Central memory CD8-positive, alpha-beta T cell (primary cell): Measurements from ENCODE around the gene ATXN7.

Source experiments
- ATAC-seq: fragments of 150-1000 bp; cut with Tn5 transposase; replicated peaks from 2 replicates; pipeline ENCODE4 v1.10.0; 2022; ENCODE audit warnings: mild to moderate bottlenecking, moderate FRiP score, moderate number of reproducible peaks; ENCODE audit not compliant: poor library complexity, severe bottlenecking; ENCODE audit errors: extremely low read depth
- DNase-seq, 2 donors: peaks; one replicate each; pipeline ENCODE4 v3.0.0; 2021; ENCODE audit warnings: low spot score in 2 of 2
- H3K27ac Mint-ChIP-seq: one replicate; pipeline ENCODE4 v1.8.0; 2022; ENCODE audit warnings: low read depth, mild to moderate bottlenecking, moderate library complexity, mixed read lengths
- H3K27me3 Mint-ChIP-seq: one replicate; pipeline ENCODE4 v1.8.0; 2022; ENCODE audit warnings: mixed read lengths
- H3K36me3 Mint-ChIP-seq: one replicate; pipeline ENCODE4 v1.8.0; 2022; ENCODE audit warnings: mild to moderate bottlenecking, moderate library complexity, mixed read lengths; ENCODE audit not compliant: insufficient read depth
- H3K4me1 Mint-ChIP-seq: one replicate; pipeline ENCODE4 v1.8.0; 2022; ENCODE audit warnings: mixed read lengths
- H3K4me3 Mint-ChIP-seq: one replicate; pipeline ENCODE4 v1.8.0; 2022; ENCODE audit warnings: mild to moderate bottlenecking, moderate library complexity, mixed read lengths
- H3K9me3 Mint-ChIP-seq: one replicate; pipeline ENCODE4 v1.8.0; 2022; ENCODE audit warnings: mixed read lengths

Gene ATXN7

GRCh38 chr3:63980019-63980418, 116.4 kb downstream of the ATXN7 start:
- peak overlapping the region; percentile 88 for H3K27ac Mint-ChIP-seq
- ATAC-seq: no peak
- DNase-seq: no peak
- no peaks in the 10 kb centered on the region for H3K9me3 Mint-ChIP-seq
- peaks cover 47% of the 10 kb centered on the region for H3K36me3 Mint-ChIP-seq
- H3K4me1 Mint-ChIP-seq: peaks cover 80% of the 10 kb centered on the region
- H3K27me3 Mint-ChIP-seq: no peaks in the 10 kb centered on the region
- peak overlapping the region; percentile 83 for H3K4me3 Mint-ChIP-seq

- H3K4me1 Mint-ChIP-seq: peaks cover 82% of the 10 kb centered on the region
- H3K9me3 Mint-ChIP-seq: no peaks in the 10 kb centered on the region
- peaks cover 53% of the 10 kb centered on the region for H3K36me3 Mint-ChIP-seq
- H3K4me3 Mint-ChIP-seq: peak overlapping the region; percentile 83
- peak overlapping the region; percentile 88 for H3K27ac Mint-ChIP-seq
- DNase-seq (no peak), ATAC-seq (no peak)
- no peaks in the 10 kb centered on the region for H3K27me3 Mint-ChIP-seq
Observed at GRCh38 chr3:63980830-63981498, 117.3 kb downstream of the ATXN7 start.

- no peaks in the 10 kb centered on the region for H3K9me3 Mint-ChIP-seq
- peak overlapping the region; percentile 74 for H3K27ac Mint-ChIP-seq
- no peak overlapping the region for H3K4me3 Mint-ChIP-seq
- no peaks in the 10 kb centered on the region for H3K27me3 Mint-ChIP-seq
- H3K4me1 Mint-ChIP-seq: peaks cover 76% of the 10 kb centered on the region
- ATAC-seq (no peak), DNase-seq (no peak)
- H3K36me3 Mint-ChIP-seq: peaks cover 61% of the 10 kb centered on the region
Observed at GRCh38 chr3:63981980-63982379, 118.3 kb downstream of the ATXN7 start.

GRCh38 chr3:63984391-63984790, 120.7 kb downstream of the ATXN7 start:
- DNase-seq (no peak), ATAC-seq (no peak)
- peaks cover 79% of the 10 kb centered on the region for H3K36me3 Mint-ChIP-seq
- peak overlapping the region; percentile 47 for H3K27ac Mint-ChIP-seq
- no peaks in the 10 kb centered on the region for H3K27me3 Mint-ChIP-seq
- H3K4me3 Mint-ChIP-seq: no peak overlapping the region
- no peaks in the 10 kb centered on the region for H3K9me3 Mint-ChIP-seq
- H3K4me1 Mint-ChIP-seq: peaks cover 66% of the 10 kb centered on the region

GRCh38 chr3:63986146-63986545, 122.5 kb downstream of the ATXN7 start:
- no peak overlapping the region for H3K4me3 Mint-ChIP-seq
- H3K27me3 Mint-ChIP-seq: no peaks in the 10 kb centered on the region
- H3K9me3 Mint-ChIP-seq: no peaks in the 10 kb centered on the region
- peak overlapping the region; percentile 78 for H3K27ac Mint-ChIP-seq
- no peak for ATAC-seq
- peaks cover 79% of the 10 kb centered on the region for H3K36me3 Mint-ChIP-seq
- DNase-seq: no peak
- H3K4me1 Mint-ChIP-seq: peaks cover 50% of the 10 kb centered on the region

- H3K4me3 Mint-ChIP-seq: no peak overlapping the region
- DNase-seq (no peak), ATAC-seq (no peak)
- peaks cover 79% of the 10 kb centered on the region for H3K36me3 Mint-ChIP-seq
- peaks cover 52% of the 10 kb centered on the region for H3K4me1 Mint-ChIP-seq
- no peaks in the 10 kb centered on the region for H3K27me3 Mint-ChIP-seq
- peak overlapping the region; percentile 27 for H3K27ac Mint-ChIP-seq
- H3K9me3 Mint-ChIP-seq: no peaks in the 10 kb centered on the region
Observed at GRCh38 chr3:63986831-63987230, 123.2 kb downstream of the ATXN7 start.

GRCh38 chr3:63988943-63989342, 125.3 kb downstream of the ATXN7 start:
- Mint-ChIP-seq H3K36me3 (peaks cover 83% of the 10 kb centered on the region), H3K4me1 (peaks cover 39% of the 10 kb centered on the region), H3K4me3 (no peak overlapping the region), H3K27me3 (no peaks in the 10 kb centered on the region), H3K9me3 (no peaks in the 10 kb centered on the region), H3K27ac (no peak overlapping the region)
- DNase-seq (no peak), ATAC-seq (no peak)

- Mint-ChIP-seq H3K9me3 (no peaks in the 10 kb centered on the region), H3K27me3 (no peaks in the 10 kb centered on the region), H3K4me3 (no peak overlapping the region), H3K27ac (peak overlapping the region; percentile 53), H3K36me3 (peaks cover 83% of the 10 kb centered on the region), H3K4me1 (peaks cover 35% of the 10 kb centered on the region)
- DNase-seq (no peak), ATAC-seq (no peak)
Observed at GRCh38 chr3:63990204-63990603, 126.5 kb downstream of the ATXN7 start.

GRCh38 chr3:63990733-63991132, 127.1 kb downstream of the ATXN7 start:
- peaks cover 35% of the 10 kb centered on the region for H3K4me1 Mint-ChIP-seq
- peaks cover 85% of the 10 kb centered on the region for H3K36me3 Mint-ChIP-seq
- H3K9me3 Mint-ChIP-seq: no peaks in the 10 kb centered on the region
- ATAC-seq (no peak), DNase-seq (no peak)
- no peak overlapping the region for H3K4me3 Mint-ChIP-seq
- peak overlapping the region; percentile 53 for H3K27ac Mint-ChIP-seq
- no peaks in the 10 kb centered on the region for H3K27me3 Mint-ChIP-seq

- ATAC-seq (no peak), DNase-seq (no peak)
- Mint-ChIP-seq H3K9me3 (no peaks in the 10 kb centered on the region), H3K4me3 (no peak overlapping the region), H3K27ac (peak overlapping the region; percentile 53), H3K4me1 (peaks cover 34% of the 10 kb centered on the region), H3K27me3 (no peaks in the 10 kb centered on the region), H3K36me3 (peaks cover 86% of the 10 kb centered on the region)
Observed at GRCh38 chr3:63991666-63992065, 128.0 kb downstream of the ATXN7 start.

- Mint-ChIP-seq H3K27me3 (no peaks in the 10 kb centered on the region), H3K36me3 (peaks cover 87% of the 10 kb centered on the region), H3K27ac (no peak overlapping the region), H3K4me1 (peaks cover 27% of the 10 kb centered on the region), H3K9me3 (no peaks in the 10 kb centered on the region), H3K4me3 (no peak overlapping the region)
- ATAC-seq (no peak), DNase-seq (no peak)
Observed at GRCh38 chr3:63992516-63993209, 129.0 kb downstream of the ATXN7 start.

- Mint-ChIP-seq H3K36me3 (peaks cover 85% of the 10 kb centered on the region), H3K27me3 (no peaks in the 10 kb centered on the region), H3K4me1 (peaks cover 23% of the 10 kb centered on the region), H3K27ac (no peak overlapping the region), H3K4me3 (no peak overlapping the region), H3K9me3 (no peaks in the 10 kb centered on the region)
- DNase-seq: peak; percentile 32 to 44
- peak; percentile 67 for ATAC-seq
Observed at GRCh38 chr3:63993653-63994079, 130.0 kb downstream of the ATXN7 start.

- Mint-ChIP-seq H3K27me3 (no peaks in the 10 kb centered on the region), H3K9me3 (no peaks in the 10 kb centered on the region), H3K4me1 (peaks cover 20% of the 10 kb centered on the region), H3K4me3 (no peak overlapping the region), H3K36me3 (peaks cover 86% of the 10 kb centered on the region), H3K27ac (no peak overlapping the region)
- ATAC-seq (no peak), DNase-seq (no peak)
Observed at GRCh38 chr3:63995086-63995485, 131.4 kb downstream of the ATXN7 start.
